Endodermal cell (in vitro differentiated cells): Measurements from ENCODE around the gene SHC2. TPM values are rescaled to one million over a fixed set of nuclear protein-coding genes. Genes with fewer than 3 reads are reported as not detected.
A peak's percentile ranks its signal among the peaks of the same experiment; 100 is the strongest.

ENCODE experiments used
- DNase-seq: peaks from one replicate; pipeline ENCODE4 v3.0.0-alpha.2; 2017
- H3K27ac ChIP-seq: 2 replicates; pipeline ENCODE4 v1.5.1; 2013; ENCODE audit warnings: mild to moderate bottlenecking, low read depth, low read length, moderate library complexity
- H3K27me3 ChIP-seq: 2 replicates; pipeline ENCODE4 v1.6.1; 2013; ENCODE audit warnings: mild to moderate bottlenecking, low read length, moderate library complexity; ENCODE audit not compliant: insufficient read depth, control insufficient read depth, poor library complexity, severe bottlenecking
- H3K36me3 ChIP-seq: 2 replicates; pipeline ENCODE4 v1.7.0; 2013; ENCODE audit warnings: mild to moderate bottlenecking, low read length, moderate library complexity; ENCODE audit not compliant: control insufficient read depth, insufficient read depth
- H3K4me1 ChIP-seq: one replicate; pipeline ENCODE4 v1.7.0; 2013; ENCODE audit warnings: low read length; ENCODE audit not compliant: control insufficient read depth, insufficient read depth
- H3K4me3 ChIP-seq: 2 replicates; pipeline ENCODE4 v1.5.1; 2013; ENCODE audit warnings: mild to moderate bottlenecking, low read length, moderate library complexity
- H3K9ac ChIP-seq: 2 replicates; pipeline ENCODE4 v1.6.1; 2013; ENCODE audit warnings: mild to moderate bottlenecking, low read length, moderate library complexity; ENCODE audit not compliant: poor library complexity, severe bottlenecking; ENCODE audit errors: extremely low read depth
- H3K9me3 ChIP-seq: 2 replicates; pipeline ENCODE4 v1.6.1; 2013; ENCODE audit warnings: mild to moderate bottlenecking, low read length, moderate library complexity; ENCODE audit not compliant: control insufficient read depth
- H3K27ac Mint-ChIP-seq: 2 replicates; pipeline ENCODE4 v1.8.0; 2020; ENCODE audit warnings: mixed read lengths
- H3K27me3 Mint-ChIP-seq: 2 replicates; pipeline ENCODE4 v1.8.0; 2021; ENCODE audit warnings: mild to moderate bottlenecking, mixed read lengths; ENCODE audit not compliant: insufficient read depth
- H3K36me3 Mint-ChIP-seq: 2 replicates; pipeline ENCODE4 v1.8.0; 2020; ENCODE audit warnings: low read depth, mixed read lengths
- H3K4me1 Mint-ChIP-seq: 2 replicates; pipeline ENCODE4 v1.8.0; 2020; ENCODE audit warnings: mixed read lengths
- H3K4me3 Mint-ChIP-seq: 2 replicates; pipeline ENCODE4 v1.8.0; 2020; ENCODE audit warnings: mild to moderate bottlenecking, moderate library complexity, mixed read lengths
- H3K9me3 Mint-ChIP-seq: 2 replicates; pipeline ENCODE4 v1.8.0; 2020; ENCODE audit warnings: mild to moderate bottlenecking, mixed read lengths
- CTCF ChIP-seq: fragments of 200-600 bp; sonication (generic); conservative IDR thresholded peaks from 2 replicates; pipeline ENCODE4 v1.5.0; 2021; ENCODE audit warnings: antibody characterized with exemption, mild to moderate bottlenecking
- WGBS, 2 experiments: methylation state at CpG; one replicate each; pipeline versions ENCODE4 v1.1.5 to v1.1.7; 2013; ENCODE audit warnings: missing lambda C conversion rate in 2 of 2, mixed read lengths in 1 of 2; ENCODE audit not compliant: insufficient coverage in 1 of 2, insufficient read length in 1 of 2; 5-methylcytosine and 5-hydroxymethylcytosine counted together
- long read RNA-seq, 4 experiments: library from polyadenylated mRNA in 2 of 4; library from RNA in 1 of 4; library from capped mRNA in 1 of 4; stranded (forward) in 3 of 4; unstranded in 1 of 4; transcript quantifications; one replicate each; pipeline ENCODE4 v2.0.0, GENCODE V29; 2020 to 2021; ENCODE audit warnings: inconsistent platforms in 1 of 4
- polyA plus RNA-seq, 2 experiments: library from polyadenylated mRNA; stranded (reverse); fragments of 50-300 nt; gene quantifications; one replicate each; pipeline ENCODE4 v1.2.3, GENCODE V29; 2013
- total RNA-seq, 2 donors: library from RNA; stranded (reverse); fragmentation: NEBNext Ultra II Directional in 1 of 2; extraction: Animal tissue kit (Norgen Biotek cat#: 25700) in 1 of 2; gene quantifications; 2 replicates in 1 of 2; 3 replicates in 1 of 2; pipeline ENCODE4 v1.2.1, GENCODE V29; 2021

Gene SHC2
- total RNA-seq = 10 to 100 TPM; 56.5 to 93.0 TPM
- polyA plus RNA-seq (2013, experiment 1 of 2) = 47.1 TPM
- 32.8 TPM for polyA plus RNA-seq (2013, experiment 2 of 2)
- long read RNA-seq, experiment 1, partial matches to known transcripts = 6 of 19 reads
- long read RNA-seq, experiment 1, other reads (novel, unspliced or antisense) = 9 of 19 reads
- long read RNA-seq, experiment 2, transcript SHC2-201 (13 exons, 2,494 nt) = major isoform, 91 of 142 reads
- long read RNA-seq, experiment 2, partial matches to known transcripts = 6 of 142 reads
- long read RNA-seq, experiment 2, other reads (novel, unspliced or antisense) = 41 of 142 reads
- long read RNA-seq, experiment 3, transcript SHC2-203 (3 exons, 1,551 nt) = major isoform, 9 of 30 reads
- long read RNA-seq, experiment 3, partial matches to known transcripts = 12 of 30 reads
- long read RNA-seq, experiment 3, other reads (novel, unspliced or antisense) = 7 of 30 reads
- long read RNA-seq, experiment 4, partial matches to known transcripts = 0 of 3 reads
- long read RNA-seq, experiment 4, other reads (novel, unspliced or antisense) = 2 of 3 reads

GRCh38 chr19:460877-461720 is at the start of gene SHC2:
TSS of gene SHC2 (minus strand) at chr19:461033. CDS start at chr19:460996, 37 bp downstream.
- no peaks in the 10 kb centered on the region for H3K4me1 ChIP-seq
- H3K27ac ChIP-seq = peak within 1 kb of the TSS; percentile 89
- H3K4me3 ChIP-seq = peak within 1 kb of the TSS; percentile 86
- H3K27me3 ChIP-seq = no peaks in the 10 kb centered on the region
- peak within 1 kb of the TSS; percentile 79 for H3K4me3 Mint-ChIP-seq
- no peak for TF ChIP-seq CTCF
- peaks cover 3% of the 10 kb centered on the region for H3K4me1 Mint-ChIP-seq
- H3K36me3 Mint-ChIP-seq = peaks cover 11% of the 10 kb centered on the region
- DNase-seq = no peak
- H3K9ac ChIP-seq = peak within 1 kb of the TSS; percentile 86
- WGBS, 2 experiments = 1% methylated on average over 9 to 78 of the region's 85 CpGs
- no peaks in the 10 kb centered on the region for H3K36me3 ChIP-seq
- H3K9me3 ChIP-seq = no peaks in the 10 kb centered on the region
- H3K27me3 Mint-ChIP-seq = peaks cover 7% of the 10 kb centered on the region
- H3K27ac Mint-ChIP-seq = peak within 1 kb of the TSS; percentile 94
- H3K9me3 Mint-ChIP-seq = no peaks in the 10 kb centered on the region

- Mint-ChIP-seq H3K4me1 (peaks cover 19% of the 10 kb centered on the region), H3K36me3 (peaks cover 14% of the 10 kb centered on the region)
- no peak overlapping the region for H3K27ac ChIP-seq
Measured at GRCh38 chr19:508204-509150, 47.6 kb upstream of the SHC2 start.

More at GRCh38 chr19:508204-509150, 47.6 kb upstream of the SHC2 start:
- H3K9me3 ChIP-seq = no peaks in the 10 kb centered on the region
- peaks cover 6% of the 10 kb centered on the region for H3K4me1 ChIP-seq
- peaks cover 5% of the 10 kb centered on the region for H3K36me3 ChIP-seq
- H3K9ac ChIP-seq = peak overlapping the region; percentile 92
- Mint-ChIP-seq H3K27ac (peak overlapping the region; percentile 81), H3K4me3 (peak overlapping the region; percentile 78), H3K9me3 (no peaks in the 10 kb centered on the region), H3K27me3 (peaks cover 9% of the 10 kb centered on the region)
- no peaks in the 10 kb centered on the region for H3K27me3 ChIP-seq
- WGBS, 2 experiments = 67 to 76% methylated on average over 18 to 31 of the region's 32 CpGs
- peak overlapping the region; percentile 89 for H3K4me3 ChIP-seq
- DNase-seq = peak; percentile 36
- TF ChIP-seq CTCF = no peak
